K562 (cell line): ENCODE results near the gene LAMA1. TPM values are rescaled to one million over a fixed set of nuclear protein-coding genes. Genes with fewer than 3 reads are reported as not detected.

Experiments used
- ATAC-seq: fragments of 200-7000 bp; cut with Tn5 transposase; 3 replicates; pipeline ENCODE4 v1.9.1; 2020; ENCODE audit warnings: moderate library complexity
- BruUV-seq: library from RNA; stranded (reverse); fragments of 400-500 nt; replicated peaks from 2 replicates; lab custom pipeline; 2021; lab: Mats Ljungman, UMichigan
- CTCF ChIA-PET: fragments of 300-600 bp; formaldehyde crosslinking; extraction: SDS; loops from one replicate; lab custom pipeline; 2021; ENCODE audit warnings: low intra/inter-chr PET ratio; lab: Yijun Ruan, JAX
- POLR2A ChIA-PET: fragments of 300-600, 350-650 bp; sonication (Branson Sonifier 250); formaldehyde crosslinking; extraction: SDS; loops from one replicate; lab custom pipeline; 2021; ENCODE audit warnings: antibody characterized with exemption, inconsistent platforms; lab: Yijun Ruan, JAX
- DNase-seq, 4 experiments: peaks; one replicate each; pipeline versions ENCODE4 v3.0.0 to v3.0.0-alpha.2; 2011 to 2018; ENCODE audit warnings: low spot score in 3 of 4, mixed read lengths in 3 of 4; ENCODE audit errors: extremely low read depth in 1 of 4
- FAIRE-seq: peaks from 2 replicates; lab custom pipeline; 2011; peaks lifted over from hg19 to GRCh38; lab: Jason Lieb, UNC
- H2AFZ ChIP-seq: 2 replicates; pipeline ENCODE4 v1.6.0; 2011; ENCODE audit warnings: low read depth, low read length, control low read depth, inconsistent platforms
- H3K27ac ChIP-seq: fragments of 200-600 bp; 3 replicates; pipeline ENCODE4 v1.8.0; 2011; ENCODE audit warnings: low read depth, mild to moderate bottlenecking, control low read depth, inconsistent platforms, low read length, moderate library complexity, mixed read lengths; ENCODE audit errors: extremely low read depth
- H3K27me3 ChIP-seq, 2 experiments: fragments of 300-600 bp in 1 of 2; 2 replicates in 1 of 2; 3 replicates in 1 of 2; pipeline versions ENCODE4 v1.6.0 to v1.8.0; 2011; ENCODE audit warnings: inconsistent platforms in 2 of 2, low read length in 2 of 2, mild to moderate bottlenecking in 1 of 2, mixed read lengths in 1 of 2, moderate library complexity in 1 of 2; ENCODE audit not compliant: control insufficient read depth in 2 of 2, insufficient read depth in 2 of 2
- H3K36me3 ChIP-seq: fragments of 300-600 bp; 3 replicates; pipeline ENCODE4 v1.8.0; 2011; ENCODE audit warnings: mild to moderate bottlenecking, low read length, inconsistent platforms; ENCODE audit not compliant: control insufficient read depth, insufficient read depth
- H3K4me1 ChIP-seq, 2 experiments: fragments of 200-600 bp in 1 of 2; replicated peaks in 1 of 2; 2 replicates in 1 of 2; 3 replicates in 1 of 2; pipeline versions ENCODE4 v1.5.1 to v1.8.0; 2011; ENCODE audit warnings: inconsistent platforms in 2 of 2, low read length in 2 of 2, mild to moderate bottlenecking in 1 of 2, mixed read lengths in 1 of 2, moderate library complexity in 1 of 2; ENCODE audit not compliant: control insufficient read depth in 2 of 2, insufficient read depth in 2 of 2
- H3K4me2 ChIP-seq: 2 replicates; pipeline ENCODE4 v1.6.1; 2011; ENCODE audit warnings: low read length, control low read depth, inconsistent platforms, mixed read lengths; ENCODE audit not compliant: insufficient read depth
- H3K4me3 ChIP-seq: fragments of 200-600 bp; sonication (generic), shearing (Covaris generic); 2 replicates; pipeline ENCODE4 v1.5.1; 2016; ENCODE audit warnings: control low read depth, inconsistent platforms
- H3K79me2 ChIP-seq: fragments of 200-600 bp; 3 replicates; pipeline ENCODE4 v1.8.0; 2011; ENCODE audit warnings: low read length, inconsistent platforms; ENCODE audit not compliant: control insufficient read depth, insufficient read depth
- H3K9ac ChIP-seq, 2 experiments: 2 replicates each; pipeline versions ENCODE4 v1.6.0 to v1.6.1; 2011; ENCODE audit warnings: low read depth in 2 of 2, low read length in 2 of 2, control low read depth in 1 of 2, inconsistent platforms in 1 of 2, mild to moderate bottlenecking in 1 of 2, mixed read lengths in 1 of 2; ENCODE audit not compliant: insufficient read depth in 1 of 2
- H3K9me1 ChIP-seq: one replicate; pipeline ENCODE4 v1.6.0; 2011; ENCODE audit warnings: inconsistent platforms, mild to moderate bottlenecking, low read length, moderate library complexity; ENCODE audit not compliant: control insufficient read depth, insufficient read depth
- H3K9me3 ChIP-seq: replicated peaks from 2 replicates; pipeline ENCODE4 v1.5.1; 2011; ENCODE audit warnings: low read depth, low read length, inconsistent platforms; ENCODE audit not compliant: control insufficient read depth, insufficient read depth
- H4K20me1 ChIP-seq: replicated peaks from 2 replicates; pipeline ENCODE4 v1.6.1; 2011; ENCODE audit warnings: low read length, inconsistent platforms, mixed read lengths; ENCODE audit not compliant: control insufficient read depth, insufficient read depth
- KLF13 ChIP-seq: fragments of 450-650 bp; IDR thresholded peaks from 2 replicates; pipeline ENCODE4 v1.6.1; 2016; ENCODE audit warnings: missing genetic modification characterization, low read depth, mild to moderate bottlenecking, missing compliant biosample characterization, moderate library complexity, borderline replicate concordance
- NFRKB ChIP-seq: fragments of 450-650 bp; IDR thresholded peaks from 2 replicates; pipeline ENCODE4 v1.6.1; 2016; ENCODE audit warnings: low read depth
- PATZ1 ChIP-seq: fragments of 250-450 bp; sonication (Bioruptor Pico); IDR thresholded peaks from 2 replicates; pipeline ENCODE4 v1.5.0; 2020; ENCODE audit warnings: mild to moderate bottlenecking, borderline replicate concordance
- PYGO2 ChIP-seq: fragments of 450-650 bp; IDR thresholded peaks from 2 replicates; pipeline ENCODE4 v1.6.1; 2016; ENCODE audit warnings: mild to moderate bottlenecking, missing genetic modification characterization, moderate library complexity, missing compliant biosample characterization
- REST ChIP-seq, 2 experiments: fragments of 450-650 bp; formaldehyde crosslinking in 1 of 2; IDR thresholded peaks; 2 replicates each; pipeline versions ENCODE4 v1.4.0 to v1.6.1; 2014 to 2020; ENCODE audit warnings: mild to moderate bottlenecking in 2 of 2, borderline replicate concordance in 1 of 2, low read depth in 1 of 2
- SRF ChIP-seq, 2 experiments: fragments of 250-450, 450-650 bp in 1 of 2; sonication (Bioruptor Pico) in 1 of 2; sonication (generic) in 1 of 2; formaldehyde crosslinking; IDR thresholded peaks; 2 replicates each; pipeline versions ENCODE4 v1.5.0 to v1.5.1; 2020 to 2022; ENCODE audit warnings: mild to moderate bottlenecking in 1 of 2, missing genetic modification reagents in 1 of 2
- ZNF239 ChIP-seq: fragments of 250-450 bp; sonication (Bioruptor Pico); IDR thresholded peaks from 2 replicates; pipeline ENCODE4 v1.4.0; 2020; ENCODE audit warnings: mild to moderate bottlenecking
- ZZZ3 ChIP-seq: fragments of 450-650 bp; IDR thresholded peaks from 2 replicates; pipeline ENCODE4 v1.6.1; 2016; ENCODE audit warnings: antibody characterized with exemption, mild to moderate bottlenecking, moderate library complexity
- WGBS: fragments of 100-300 bp; shearing (Covaris generic); methylation state at CpG from one replicate; pipeline ENCODE4 v1.1.6; 2016; ENCODE audit warnings: low coverage, mixed read lengths; ENCODE audit not compliant: insufficient coverage; ENCODE audit errors: missing lambda C conversion rate; 5-methylcytosine and 5-hydroxymethylcytosine counted together
- in situ Hi-C: fragments of 300-500 bp; cut with MboI; formaldehyde crosslinking; loops from 4 replicates; pipeline ENCODE4 v1.15.0; 2018; ENCODE audit warnings: inconsistent platforms, mixed read lengths
- intact Hi-C: fragments of 100-400 bp; cut with micrococcal nuclease; formaldehyde crosslinking; loops from 2 replicates; pipeline ENCODE4 v1.14.2; 2022
- polyA plus RNA-seq, 8 experiments: library from polyadenylated mRNA; depleted of rRNA in 4 of 8; stranded (reverse) in 5 of 8; unstranded in 3 of 8; fragments of >200 nt; fragmentation: Nextera tagmentation in 2 of 8; fragmentation: Illumina TruSeq in 1 of 8; extraction: Ambion mirVana in 2 of 8; extraction: Trizol in 1 of 8; gene quantifications; 2 replicates each; pipeline versions ENCODE4 v1.2.1 to v1.2.3, GENCODE V29; 2011 to 2014; ENCODE audit warnings: inconsistent platforms in 1 of 8, missing spikeins in 1 of 8
- total RNA-seq, 7 experiments: library from RNA; depleted of rRNA in 6 of 7; stranded (reverse); fragments of >200 nt in 6 of 7; fragmentation: Illumina TruSeq in 2 of 7; extraction: Trizol in 2 of 7; gene quantifications; 2 replicates each; pipeline versions ENCODE4 v1.2.1 to v1.2.3, GENCODE V29; 2011 to 2021; ENCODE audit warnings: low replicate concordance in 1 of 7

Gene LAMA1
- total and polyA plus RNA-seq, 9 of the 15 experiments (the other 6 are each of a cell fraction or from before 2014, with no cell fraction given) = 0.04 TPM; not detected in 8

- TF ChIP-seq PATZ1 (CRISPR knock-in tag) = no peak
- no peak for TF ChIP-seq PYGO2
- TF ChIP-seq ZZZ3 = no peak
These were observed 169.1 kb downstream of the LAMA1 start (continued) for GRCh38 chr18:6948281-6949055.

DNA sequence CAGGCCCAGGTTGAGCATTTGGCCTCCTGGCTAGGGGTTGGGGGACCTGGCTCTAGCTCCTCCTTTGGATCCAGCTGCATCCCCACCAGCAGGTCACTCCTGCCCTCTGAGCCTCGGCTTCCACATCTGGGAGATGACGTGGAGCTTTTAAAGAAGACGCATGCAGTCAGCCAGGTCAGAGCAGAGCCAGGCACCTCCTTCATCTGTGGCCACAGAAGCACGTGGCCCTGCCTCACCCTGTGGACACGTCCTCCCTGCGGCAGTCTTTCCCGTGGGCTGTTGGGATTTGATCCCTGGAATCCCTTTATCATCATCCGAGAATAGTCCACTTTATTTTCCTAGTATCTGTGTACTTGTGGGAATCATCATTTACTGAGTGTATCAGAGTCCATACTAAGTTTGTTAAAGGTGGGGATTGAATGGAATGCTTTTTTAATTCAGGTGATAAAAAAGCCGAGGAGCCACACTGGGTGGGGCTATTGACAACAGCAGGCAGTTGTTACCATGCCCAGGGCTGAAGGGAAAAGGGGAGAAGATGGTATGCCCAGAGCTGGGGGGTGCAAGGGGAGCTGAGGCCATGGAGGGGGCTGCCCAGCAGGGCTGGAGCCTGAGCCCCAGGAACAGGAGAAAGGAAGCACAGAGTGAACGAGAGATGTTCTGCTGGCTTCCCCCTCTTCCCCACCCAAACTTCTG is 170.1 kb downstream of the LAMA1 start:
- POLR2A ChIA-PET = interaction anchor here (1.4 kb wide), 1 partner anchor 12 kb away, joined by 3 read pairs; no protein-coding TSS in a partner anchor
- 0% methylated on average over 10 of the region's 10 CpGs for WGBS
- CTCF ChIA-PET = no interaction called here
- TF ChIP-seq KLF13 (tag) (no peak), SRF (CRISPR knock-in tag; IDR thresholded peaks at IDR 0.05) (no peak), ZNF239 (CRISPR knock-in tag) (no peak), REST (IDR thresholded peaks at IDR 0.05; ENCODE audit: borderline replicate concordance) (no peak), REST (CRISPR knock-in tag; IDR thresholded peaks at IDR 0.05; ENCODE audit: low read depth) (no peak), NFRKB (no peak)

More for the DNA sequence above, 170.1 kb downstream of the LAMA1 start:
- Histone ChIP-seq H3K27ac (no peak overlapping the region), H3K9me3 (no peaks in the 10 kb centered on the region), H3K4me1 (no peaks in the 10 kb centered on the region), H3K4me3 (no peak overlapping the region), H3K79me2 (no peaks in the 10 kb centered on the region), H3K9ac (no peak overlapping the region), H4K20me1 (no peaks in the 10 kb centered on the region; the same call in 1 of the 2 replicates), H3K36me3 (no peaks in the 10 kb centered on the region), H3K9me1 (no peaks in the 10 kb centered on the region), H3K4me2 (no peak overlapping the region), H2AFZ (no peak overlapping the region), H3K27me3 (peaks cover 51 to 64% of the 10 kb centered on the region in 2 experiments)
- no TSS peak for BruUV-seq
- intact Hi-C loops (no loop called here), in situ Hi-C loops (no loop called here)
- no peak for DNase-seq
- ATAC-seq = no peak
- no peak for FAIRE-seq
